Fibroblast of skin of abdomen (primary cell): ENCODE data around the gene CCL22.
"Not testable (repeated sequence)": the region's sequence is repeated elsewhere in the genome, so short reads cannot be mapped to it uniquely, and the experiment has no call there.

Experiments
- DNase-seq: peaks from one replicate; pipeline ENCODE4 v3.0.0-alpha.2; 2013

Gene CCL22

DNA sequence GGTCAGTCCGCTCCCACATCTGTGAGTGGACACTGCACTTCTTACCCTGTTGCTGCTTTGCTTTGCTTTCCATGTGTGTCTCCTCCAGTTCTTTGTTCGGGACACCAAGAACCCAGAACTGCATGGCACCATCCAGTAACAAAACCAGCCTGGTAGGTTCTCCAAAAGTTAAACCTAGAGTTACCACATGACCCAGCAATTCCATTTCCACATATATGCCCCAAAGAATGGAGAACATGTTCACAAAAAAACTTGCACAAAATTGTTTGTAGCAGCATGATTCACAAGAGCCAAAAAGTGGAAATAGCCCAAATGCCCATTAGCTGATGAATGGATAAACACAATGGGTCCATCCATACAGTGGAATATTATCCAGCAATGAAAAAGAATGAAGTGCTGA, 10.3 kb upstream of the CCL22 start:
- DNase-seq = no peak

DNA sequence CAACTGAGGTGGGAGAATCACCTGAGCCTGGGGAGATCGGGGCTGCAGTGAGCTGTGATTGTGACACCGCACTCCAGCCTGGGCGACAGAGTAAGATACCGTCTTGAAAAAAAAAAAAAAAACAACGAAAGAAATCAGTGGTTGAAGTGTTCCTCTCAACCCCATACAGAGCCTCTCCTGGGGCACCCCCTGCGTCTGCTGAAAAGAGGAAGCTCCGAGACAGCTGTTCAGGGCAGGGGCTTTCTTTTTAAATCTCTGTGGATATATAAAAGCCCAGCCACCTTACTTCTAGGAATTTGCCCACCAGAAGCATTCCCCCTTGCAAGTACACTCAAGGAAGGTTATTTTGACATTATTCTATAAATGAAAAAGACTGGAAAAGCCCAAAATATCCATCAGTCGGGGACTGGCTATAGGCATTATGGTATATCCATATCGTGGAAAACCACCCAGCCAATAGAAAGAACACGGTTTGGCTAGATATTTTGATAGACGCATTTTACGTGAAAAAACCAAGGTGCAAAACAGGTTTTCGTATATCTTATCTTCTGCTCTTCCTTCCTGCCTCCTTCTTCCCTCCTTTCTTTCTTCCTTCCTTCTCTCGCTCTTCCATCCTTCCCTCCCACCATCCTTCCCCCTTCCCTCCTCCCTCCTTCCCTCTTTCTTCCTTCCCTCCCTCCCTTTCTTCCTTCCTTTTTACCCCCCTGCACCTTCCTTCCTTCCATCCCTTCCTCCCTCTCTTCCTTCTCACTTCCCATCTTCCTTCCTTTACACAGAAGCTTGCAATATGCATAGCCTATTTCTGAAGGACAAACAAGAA, 9.2 kb upstream of the CCL22 start:
- no peak for DNase-seq

DNA sequence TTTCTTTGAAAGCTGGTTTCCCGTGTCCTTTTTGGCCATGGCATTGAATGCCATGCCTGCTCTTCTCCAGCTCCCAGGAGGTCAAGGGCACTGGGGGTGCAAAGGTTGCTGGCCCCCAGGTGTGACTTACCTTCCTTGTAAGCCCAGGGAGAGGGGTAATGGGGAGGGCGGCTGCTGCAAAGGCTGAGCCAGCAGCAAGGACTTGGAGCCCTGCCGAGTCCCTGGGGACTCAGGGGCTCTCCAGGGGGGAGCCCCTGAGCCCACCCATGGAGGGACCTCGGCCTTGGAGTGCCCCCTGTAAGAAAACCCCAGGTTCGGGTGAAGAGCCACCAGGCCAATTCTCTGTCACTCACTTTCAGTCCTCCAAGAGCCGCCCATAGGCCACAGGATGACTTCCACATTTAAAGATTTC, 5.9 kb upstream of the CCL22 start:
- DNase-seq = no peak

DNA sequence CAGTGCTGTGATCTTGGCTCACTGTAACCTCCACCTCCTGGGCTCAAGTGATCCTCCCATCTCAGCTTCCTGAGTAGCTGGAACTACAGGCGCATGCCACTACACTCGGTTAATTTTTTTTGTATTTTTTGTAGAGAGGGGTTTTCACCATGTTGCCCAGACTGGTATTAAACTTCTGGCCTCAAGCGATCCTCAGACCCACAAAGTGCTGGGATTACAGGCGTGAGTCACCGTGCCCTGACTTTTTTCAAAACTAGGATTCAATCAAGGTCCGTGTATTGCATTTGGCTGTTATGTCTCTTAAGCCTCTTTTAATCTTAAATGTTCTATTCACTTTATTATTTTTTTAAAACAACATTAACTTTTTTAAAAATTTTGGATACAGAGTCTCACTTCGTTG, 4.3 kb upstream of the CCL22 start:
- no peak for DNase-seq

DNA sequence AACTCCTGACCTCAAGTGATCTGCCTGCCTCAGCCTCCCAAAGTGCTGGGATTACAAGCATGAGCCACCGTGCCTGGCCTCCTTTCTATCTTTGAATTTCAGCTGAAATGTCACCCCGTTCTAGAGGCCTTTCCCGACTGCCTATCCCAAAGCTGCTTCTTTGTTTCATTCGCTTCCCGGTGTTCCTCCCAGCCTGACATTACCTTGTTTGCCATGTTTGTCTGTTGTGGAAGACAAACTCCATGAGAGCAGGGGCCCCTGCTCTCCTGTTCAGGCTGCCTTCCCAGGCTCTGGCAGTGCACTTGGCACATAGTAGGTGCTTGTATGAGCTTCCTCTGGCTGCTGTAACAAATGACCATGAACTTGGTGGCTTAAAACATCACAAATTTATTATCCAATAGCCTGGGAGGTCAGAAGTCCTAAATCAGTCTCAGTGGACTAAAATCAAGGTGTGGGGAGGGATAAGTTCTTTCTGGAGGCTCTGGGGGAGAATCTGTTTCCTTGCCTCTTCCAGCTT, 2.6 kb upstream of the CCL22 start:
- no peak for DNase-seq

DNA sequence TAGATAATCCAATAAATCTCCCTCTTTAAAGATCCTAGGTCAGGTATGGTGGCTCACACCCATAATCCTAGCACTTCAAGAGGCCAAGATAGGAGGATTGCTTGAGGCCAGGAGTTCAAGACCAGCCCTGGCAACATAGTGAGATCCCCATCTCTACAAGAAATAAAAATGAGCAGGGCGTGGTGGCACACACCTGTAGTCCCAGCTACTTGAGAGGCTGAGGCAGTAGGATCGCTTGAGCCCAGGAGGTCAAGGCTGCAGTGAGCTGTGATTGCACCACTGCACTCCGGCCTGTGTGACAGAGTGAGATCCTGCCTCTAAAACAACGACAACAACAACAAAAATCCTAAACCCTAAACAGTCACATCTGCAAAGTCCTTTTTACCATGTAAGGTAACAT, 2.0 kb upstream of the CCL22 start:
- no peak for DNase-seq

DNA sequence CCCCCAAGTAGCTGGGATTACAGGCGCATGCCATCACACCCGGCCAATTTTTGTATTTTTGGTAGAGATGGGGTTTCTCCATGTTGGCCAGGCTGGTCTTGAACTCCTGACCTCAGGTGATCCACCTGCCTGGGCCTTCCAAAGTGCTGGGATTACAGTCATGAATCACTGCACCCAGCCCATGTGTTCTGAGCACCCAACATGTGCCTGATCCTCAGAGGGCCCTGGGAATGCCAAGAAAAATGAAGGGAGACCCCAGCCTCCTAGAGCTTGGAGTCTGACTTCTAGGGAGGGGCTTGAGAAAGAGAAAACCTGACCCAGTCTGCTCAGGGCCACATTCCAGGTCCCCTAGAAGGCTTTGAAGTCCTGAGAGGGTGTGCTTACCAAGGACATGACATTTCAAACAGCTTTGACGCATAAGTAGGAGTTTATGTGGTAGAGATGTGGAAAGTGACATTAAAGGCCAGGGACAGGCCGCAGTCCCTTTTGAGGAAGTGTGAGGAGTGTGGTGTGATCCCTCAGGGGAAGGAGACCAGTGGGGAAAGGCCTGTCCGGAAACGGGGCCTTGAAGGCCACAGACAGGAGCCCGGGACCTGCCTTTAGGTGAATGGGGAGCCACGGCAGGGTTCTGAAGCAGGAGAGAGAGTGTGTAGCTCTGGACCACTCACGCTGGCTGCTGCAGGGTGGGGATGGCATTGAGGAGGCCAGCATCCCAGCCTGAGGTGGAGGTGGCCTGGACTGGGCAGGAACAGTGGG, 1.1 kb upstream of the CCL22 start:
- no peak for DNase-seq

DNA sequence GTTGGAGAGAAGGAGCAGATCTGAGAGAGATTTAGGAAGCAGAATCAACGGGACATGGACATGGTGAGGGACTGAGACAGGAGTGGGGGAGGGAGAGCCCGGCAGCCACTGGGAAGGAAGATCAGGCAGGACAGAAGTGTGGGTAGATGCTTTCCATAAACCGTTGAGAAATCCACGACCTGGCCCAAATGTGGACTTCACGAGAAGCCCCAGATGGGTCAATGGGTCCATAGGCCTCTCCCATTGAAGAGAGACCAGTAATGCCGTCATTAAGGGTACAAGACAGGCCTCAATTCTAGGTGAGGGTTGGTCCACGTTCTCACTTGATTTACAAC, 530 bp upstream of the CCL22 start:
- no peak for DNase-seq

DNA sequence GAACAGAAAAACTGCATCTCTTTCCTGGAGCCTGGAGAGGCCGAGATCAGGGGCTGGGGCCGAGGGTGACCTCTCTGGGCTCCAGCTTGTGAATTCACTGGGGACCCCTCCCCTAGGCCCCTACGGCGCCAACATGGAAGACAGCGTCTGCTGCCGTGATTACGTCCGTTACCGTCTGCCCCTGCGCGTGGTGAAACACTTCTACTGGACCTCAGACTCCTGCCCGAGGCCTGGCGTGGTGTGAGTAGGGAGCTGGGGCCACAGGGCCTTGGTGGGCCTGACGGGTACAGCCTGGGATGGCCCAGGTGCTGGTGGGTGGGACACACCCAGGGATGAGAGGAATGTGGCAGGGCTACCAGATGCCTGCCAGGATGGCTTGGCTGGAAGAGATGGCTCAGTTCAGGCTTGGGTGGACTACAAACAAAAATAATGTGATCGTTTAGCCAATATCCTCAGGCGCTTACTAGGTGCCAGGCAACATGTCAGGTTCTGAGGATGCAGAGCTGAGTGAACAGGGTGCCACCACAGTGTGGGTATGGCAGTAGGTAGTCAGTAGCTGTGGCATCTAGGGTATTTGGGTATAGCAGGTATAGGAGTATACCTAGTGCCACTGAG, 1.8 kb downstream of the CCL22 start:
- no peak for DNase-seq

DNA sequence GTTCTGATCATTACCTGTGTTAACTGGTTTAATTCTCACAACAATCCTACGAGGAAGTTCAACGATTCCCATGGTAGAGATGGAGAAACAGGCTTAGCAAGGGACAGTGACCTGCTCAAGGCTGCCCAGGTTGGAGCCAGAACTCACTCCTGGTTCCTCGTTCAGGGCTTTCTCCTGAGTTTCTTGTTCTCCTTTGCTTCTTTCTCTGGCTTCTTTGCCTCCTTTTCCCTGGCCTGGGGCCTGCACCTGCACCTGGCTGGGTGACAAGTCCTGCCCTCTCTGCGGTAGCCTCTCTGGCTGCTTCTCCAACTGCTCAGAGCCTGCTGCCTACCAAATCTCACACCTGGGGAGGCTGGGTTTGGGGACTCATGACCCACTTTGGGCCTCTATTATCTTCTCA, 2.8 kb downstream of the CCL22 start:
- no peak for DNase-seq

DNA sequence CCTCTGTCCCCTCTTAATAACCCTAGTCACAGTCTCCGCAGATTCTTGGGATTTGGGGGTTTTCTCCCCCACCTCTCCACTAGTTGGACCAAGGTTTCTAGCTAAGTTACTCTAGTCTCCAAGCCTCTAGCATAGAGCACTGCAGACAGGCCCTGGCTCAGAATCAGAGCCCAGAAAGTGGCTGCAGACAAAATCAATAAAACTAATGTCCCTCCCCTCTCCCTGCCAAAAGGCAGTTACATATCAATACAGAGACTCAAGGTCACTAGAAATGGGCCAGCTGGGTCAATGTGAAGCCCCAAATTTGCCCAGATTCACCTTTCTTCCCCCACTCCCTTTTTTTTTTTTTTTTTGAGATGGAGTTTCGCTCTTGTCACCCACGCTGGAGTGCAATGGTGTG, 5.6 kb downstream of the CCL22 start:
- no peak for DNase-seq

DNA sequence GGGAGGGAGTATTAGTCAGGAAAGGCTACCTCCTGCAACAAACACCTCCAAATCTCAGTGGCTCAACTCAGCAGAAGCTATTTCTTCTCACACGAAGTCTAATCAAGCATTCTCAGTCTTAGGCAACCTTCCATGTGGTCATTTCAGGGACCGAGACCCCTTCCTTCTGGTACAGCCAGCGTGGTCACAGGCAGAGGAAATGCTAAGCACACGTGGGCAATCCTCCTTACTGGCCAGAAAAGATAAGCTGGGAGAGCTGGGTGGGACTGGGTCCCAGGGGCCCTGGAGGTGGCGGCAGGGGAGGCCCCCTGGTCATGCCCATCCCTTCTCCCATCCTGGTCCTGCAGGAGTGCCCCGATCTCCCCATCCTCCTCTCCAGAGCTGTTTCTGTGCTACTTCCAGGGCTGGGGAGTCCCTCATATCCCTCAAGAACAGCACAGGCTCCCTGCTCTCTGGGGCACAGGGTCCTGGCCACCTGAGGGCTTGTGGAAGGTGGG, 8.0 kb downstream of the CCL22 start:
- DNase-seq = no peak

DNA sequence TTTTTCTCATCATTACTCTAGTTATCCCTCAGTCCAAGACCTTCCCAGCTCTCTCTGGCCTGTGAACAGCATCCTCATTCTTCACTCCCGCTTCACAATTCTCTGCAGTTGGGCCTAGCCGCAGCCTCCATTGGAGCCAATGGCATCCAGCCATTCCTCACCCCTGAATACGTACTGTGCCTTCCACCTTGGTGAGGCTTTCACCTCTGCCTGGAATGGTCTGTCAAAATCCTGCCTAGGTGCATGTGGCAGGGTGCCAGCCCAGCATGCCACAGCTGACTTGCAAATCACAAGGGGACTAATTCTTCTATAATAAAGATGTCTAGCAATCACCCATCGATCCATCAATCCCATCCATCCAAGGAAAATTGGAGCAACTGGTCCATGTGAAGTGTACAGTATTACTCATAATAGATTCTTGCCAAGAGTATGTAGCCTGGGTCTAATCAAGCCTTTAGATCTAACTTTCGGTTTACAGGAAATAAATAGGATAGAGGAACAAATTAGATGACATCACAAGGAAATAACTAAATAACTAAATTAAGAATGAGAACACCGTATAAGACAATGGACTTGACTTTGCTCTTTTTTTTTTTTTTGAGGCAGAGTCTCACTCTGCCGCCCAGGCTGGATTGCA, 8.7 kb downstream of the CCL22 start:
- no peak for DNase-seq

DNA sequence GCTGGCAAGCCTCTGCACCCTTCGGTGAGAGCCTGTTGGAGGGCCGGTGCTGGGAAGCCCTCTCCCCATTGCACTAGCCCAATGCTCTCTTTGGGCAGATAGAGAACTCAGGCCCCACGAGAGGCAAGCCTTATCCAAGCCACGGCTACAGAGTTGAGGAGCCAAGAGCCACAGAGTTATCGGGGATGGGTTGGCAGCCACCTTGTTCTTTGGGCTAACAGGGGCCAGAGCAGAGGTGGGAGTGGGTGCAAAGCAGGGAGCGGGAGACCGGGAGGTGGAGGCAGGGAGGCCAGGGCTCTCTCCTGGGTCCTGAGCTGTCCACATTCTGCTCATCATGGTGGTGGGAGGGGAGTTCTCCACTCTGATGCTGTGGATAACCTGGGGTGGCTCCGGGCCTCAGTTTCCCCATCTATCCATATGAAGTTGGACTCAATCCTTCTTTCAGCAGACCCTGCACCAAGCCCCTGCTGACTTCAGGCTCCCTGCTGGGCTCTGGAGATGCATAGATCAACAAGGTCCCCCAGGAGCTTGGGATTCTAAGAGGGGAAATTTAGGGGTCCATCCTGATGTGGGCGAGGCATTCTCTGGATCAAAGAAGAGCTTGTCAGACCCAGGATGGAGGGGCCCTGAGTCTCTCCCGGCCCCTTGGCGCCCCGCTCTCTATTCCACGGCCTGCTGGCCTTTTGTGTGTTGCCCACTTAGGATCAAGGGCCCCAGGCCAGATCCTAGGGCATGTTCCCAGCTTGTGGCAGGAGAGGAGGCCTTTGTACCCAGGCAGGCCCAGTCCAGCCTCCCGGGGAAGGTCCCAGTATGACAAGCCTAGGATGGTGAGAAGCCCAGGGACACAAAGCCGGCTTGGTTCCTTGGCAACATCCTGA, 13.2 kb downstream of the CCL22 start:
- DNase-seq = no peak

DNA sequence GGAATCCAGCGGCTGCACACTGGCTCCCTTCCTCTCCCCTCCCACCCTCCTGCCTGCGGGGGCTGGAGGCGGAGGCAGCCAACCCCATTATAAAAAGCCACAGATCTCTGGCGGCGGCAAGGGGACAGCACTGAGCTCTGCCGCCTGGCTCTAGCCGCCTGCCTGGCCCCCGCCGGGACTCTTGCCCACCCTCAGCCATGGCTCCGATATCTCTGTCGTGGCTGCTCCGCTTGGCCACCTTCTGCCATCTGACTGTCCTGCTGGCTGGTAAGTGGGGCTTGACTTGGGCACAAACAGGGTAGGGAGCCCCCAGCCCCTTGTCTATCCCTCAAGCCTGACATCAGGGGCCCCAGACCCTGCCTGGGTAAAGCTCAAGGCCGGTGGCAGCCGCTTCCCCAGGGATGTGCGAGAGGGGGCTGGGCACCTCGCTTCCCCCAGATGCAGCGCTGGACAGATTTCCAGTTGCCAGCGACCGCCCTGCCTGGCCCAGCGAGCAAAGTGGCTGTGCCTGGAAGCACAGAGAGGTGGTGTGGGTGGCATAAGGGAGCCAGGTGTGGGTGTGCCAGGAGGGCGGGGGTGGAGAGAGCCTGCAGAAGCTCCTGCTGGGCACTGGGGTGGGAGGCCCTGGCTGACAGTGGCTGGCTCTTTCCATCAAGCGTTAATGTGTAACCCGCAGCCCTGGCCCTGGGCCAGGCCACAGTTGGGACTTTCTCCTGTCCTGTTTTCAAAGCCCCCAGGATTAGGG, 14.0 kb downstream of the CCL22 start, which contains the start of gene CX3CL1:
TSS of gene CX3CL1 (plus strand) at position 119 of the 745 bp plus-strand sequence. CDS start at position 198, 79 bp downstream.
- DNase-seq = peak; percentile 32

DNA sequence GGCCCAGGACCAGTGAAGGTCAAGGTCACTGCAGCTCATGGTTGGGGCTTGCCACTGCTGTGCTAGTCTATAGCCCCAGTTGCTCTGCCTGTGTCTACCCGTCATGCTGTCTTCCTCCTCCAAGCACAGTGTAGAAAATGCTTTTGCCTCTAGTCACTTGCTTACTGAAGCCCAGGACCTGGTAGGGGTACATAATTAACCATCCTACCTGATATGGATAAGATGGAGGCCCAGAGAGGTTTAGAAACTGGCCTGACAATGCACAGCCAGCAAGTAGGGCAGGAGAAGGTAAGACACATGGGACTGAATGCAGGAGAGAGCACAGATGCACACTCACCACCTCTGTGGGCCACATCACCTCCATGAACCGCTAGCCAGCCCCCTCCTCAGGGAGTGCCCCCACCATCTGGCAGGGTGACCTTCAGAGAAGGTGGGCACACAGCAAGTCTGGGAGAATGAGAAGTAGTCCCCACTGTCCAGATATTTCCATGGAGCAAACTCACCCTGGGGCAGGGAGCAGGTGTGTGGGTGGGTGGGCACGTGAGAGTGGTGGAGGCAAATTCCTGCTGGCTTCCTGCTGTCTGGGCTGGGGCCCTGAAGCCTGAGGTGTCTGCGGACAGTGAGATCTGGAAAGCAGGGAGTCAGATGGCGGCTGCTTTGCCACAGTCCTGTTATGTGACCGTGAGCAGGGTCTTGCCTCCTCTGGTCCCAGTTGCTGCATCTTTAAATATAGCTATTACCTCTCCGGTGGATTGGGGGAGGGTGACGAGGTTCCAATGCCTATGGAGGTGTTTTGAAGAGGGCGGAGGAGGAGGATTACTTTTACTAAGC, 14.7 kb downstream of the CCL22 start:
- no peak for DNase-seq

DNA sequence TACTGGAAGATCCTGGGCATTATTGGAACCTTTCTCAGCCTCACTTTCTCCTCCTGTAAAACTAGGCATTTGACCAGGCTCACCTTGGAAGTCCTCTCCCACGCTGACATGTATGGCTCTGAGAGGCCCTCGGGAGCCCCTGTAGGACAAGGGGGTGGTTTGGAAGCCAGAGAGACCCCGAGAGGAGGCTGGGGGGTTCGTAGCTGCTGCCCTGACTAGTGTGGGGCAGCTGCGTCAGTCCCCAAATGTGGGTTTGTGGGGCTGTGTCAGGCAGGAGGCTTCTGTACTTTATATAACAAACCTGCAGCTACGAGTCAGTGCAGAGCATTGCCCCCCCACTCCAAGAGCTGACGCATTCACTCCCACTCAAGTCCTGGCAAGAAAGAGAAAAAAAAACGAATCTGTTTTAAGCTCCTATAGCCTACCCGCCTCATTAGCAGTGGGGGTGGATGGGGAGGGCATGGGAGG, 15.5 kb downstream of the CCL22 start:
- DNase-seq = no peak

DNA sequence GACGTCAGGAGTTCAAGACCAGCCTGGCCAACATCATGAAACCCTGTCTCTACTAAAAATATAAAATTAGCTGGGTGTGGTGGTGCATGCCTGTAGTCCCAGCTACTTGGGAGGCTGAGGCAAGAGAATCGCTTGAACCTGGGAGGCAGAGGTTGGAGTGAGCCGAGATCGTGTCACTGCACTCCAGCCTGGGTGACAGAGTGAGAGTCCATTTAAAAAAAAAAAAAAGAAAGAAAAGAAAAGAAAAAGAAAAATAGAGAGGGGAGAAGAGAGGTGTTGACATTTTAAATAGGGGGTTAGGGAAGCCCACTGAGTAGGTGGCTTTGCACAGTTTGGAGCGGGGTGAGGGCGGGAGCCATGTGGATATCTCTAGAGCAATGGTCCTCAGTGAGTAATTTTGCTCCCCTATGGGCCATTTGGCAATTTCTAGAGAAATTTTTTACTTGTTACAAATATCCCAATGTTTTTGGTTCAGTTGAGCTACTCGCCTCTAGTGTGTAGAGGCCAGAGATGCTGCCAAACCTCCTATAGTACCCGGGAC, 16.4 kb downstream of the CCL22 start:
- DNase-seq = not testable (repeated sequence)

DNA sequence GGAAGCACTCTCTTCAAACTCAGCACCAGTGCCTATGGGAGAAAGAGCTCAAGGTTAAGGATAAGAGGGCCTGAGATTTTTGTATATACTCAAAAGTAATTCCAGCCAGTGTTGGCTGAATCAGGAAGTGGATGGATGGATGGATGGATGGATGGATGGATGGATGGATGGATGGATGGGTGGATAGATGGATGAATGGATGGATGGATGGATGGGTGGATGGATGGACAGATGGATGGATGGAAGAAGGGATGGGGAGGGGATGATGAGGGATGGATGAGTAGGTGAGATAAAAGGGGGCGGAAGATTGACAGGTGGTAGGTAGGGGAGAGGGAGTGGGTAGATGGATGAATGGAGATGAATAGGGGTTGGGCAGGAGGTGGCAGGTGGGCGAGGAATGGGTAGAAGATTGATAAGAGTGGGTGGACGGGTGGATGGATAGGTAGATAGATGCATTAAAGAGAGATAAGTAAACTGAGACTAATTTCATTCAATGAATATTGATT, 17.8 kb downstream of the CCL22 start:
- no peak for DNase-seq
